AG04450 (cell line): Measurements from ENCODE around the gene DBX1. TPM values are rescaled to one million over a fixed set of nuclear protein-coding genes. Genes with fewer than 3 reads are reported as not detected.
"Not testable (repeated sequence)": the region's sequence is repeated elsewhere in the genome, so short reads cannot be mapped to it uniquely, and the experiment has no call there.

ENCODE experiments used
- CTCF ChIA-PET: fragments of 300-600, 350-600 bp; formaldehyde crosslinking; extraction: SDS; loops from one replicate; lab custom pipeline; 2022; ENCODE audit warnings: antibody characterized with exemption, inconsistent platforms; lab: Charles Lee
- POLR2A ChIA-PET: fragments of 350-600 bp; formaldehyde crosslinking; extraction: SDS; loops from one replicate; lab custom pipeline; 2021; ENCODE audit warnings: antibody characterized with exemption, inconsistent platforms; lab: Yijun Ruan, JAX
- DNase-seq: peaks from one replicate; pipeline ENCODE4 v3.0.0-alpha.2; 2011; ENCODE audit warnings: low read depth, low spot score
- H3K27ac ChIP-seq: one replicate; pipeline ENCODE4 v1.5.1; 2012; ENCODE audit warnings: low read depth, low read length, control low read depth
- H3K27me3 ChIP-seq: one replicate; pipeline ENCODE4 v1.6.0; 2012; ENCODE audit warnings: low read length; ENCODE audit not compliant: control insufficient read depth, insufficient read depth
- H3K4me3 ChIP-seq: 2 replicates; pipeline ENCODE4 v1.5.1; 2011; ENCODE audit warnings: mild to moderate bottlenecking, low read depth, low read length, control low read depth
- H3K9me3 ChIP-seq: 2 replicates; pipeline ENCODE4 v1.5.1; 2012; ENCODE audit warnings: low read length; ENCODE audit not compliant: control insufficient read depth, insufficient read depth
- CTCF ChIP-seq: IDR thresholded peaks from 2 replicates; pipeline ENCODE4 v1.5.1; 2011; ENCODE audit warnings: low read depth, low read length, control low read depth, inconsistent platforms
- polyA plus RNA-seq: library from polyadenylated mRNA; depleted of rRNA; stranded (reverse); fragments of >200 nt; gene quantifications from 2 replicates; pipeline ENCODE4 v1.2.3, GENCODE V29; 2011

The DBX1 gene
- polyA plus RNA-seq, 1 experiment, result not detected

- Histone ChIP-seq H3K27ac (no peak overlapping the region), H3K9me3 (no peaks in the 10 kb centered on the region), H3K4me3 (peak overlapping the region; percentile 63), H3K27me3 (peaks cover 3% of the 10 kb centered on the region)
- CTCF ChIA-PET, result interaction anchor here (0.5 to 4.7 kb wide), 64 partner anchors 9 to 578 kb away, joined by 3 to 108 read pairs (median 4); no protein-coding TSS in a partner anchor
- POLR2A ChIA-PET, result no interaction called here
- DNase-seq, result peak; percentile 23
- peak; percentile 94 for TF ChIP-seq CTCF
Measured at GRCh38 chr11:20131788-20132666, 28.2 kb downstream of the DBX1 start.

GRCh38 chr11:20129665-20130064, 30.6 kb downstream of the DBX1 start:
- ChIA-PET POLR2A (no interaction called here), CTCF (interaction anchor here (0.7 to 6.3 kb wide), 22 partner anchors 10 to 570 kb away, joined by 3 to 100 read pairs (median 16); no protein-coding TSS in a partner anchor)
- TF ChIP-seq CTCF, result no peak

GRCh38 chr11:20128528-20128825, 31.8 kb downstream of the DBX1 start:
- ChIA-PET POLR2A (interaction anchor here (0.6 kb wide), 1 partner anchor 174 kb away, joined by 3 read pairs; no protein-coding TSS in a partner anchor), CTCF (interaction anchor here (0.5 to 6.3 kb wide), 64 partner anchors 8 to 1897 kb away, joined by 3 to 100 read pairs (median 5); partner anchors contain the start of gene HTATIP2)
- not testable (repeated sequence) for H3K4me3 ChIP-seq, H3K27ac ChIP-seq, H3K9me3 ChIP-seq, H3K27me3 ChIP-seq, DNase-seq

More at GRCh38 chr11:20129665-20130064, 30.6 kb downstream of the DBX1 start:
- no peak overlapping the region for H3K27ac ChIP-seq
- no peak overlapping the region for H3K4me3 ChIP-seq
- peaks cover 3% of the 10 kb centered on the region for H3K27me3 ChIP-seq
- no peaks in the 10 kb centered on the region for H3K9me3 ChIP-seq
- DNase-seq, result no peak

- TF ChIP-seq CTCF, result peak; percentile 89
- Histone ChIP-seq H3K27ac (no peak overlapping the region), H3K27me3 (no peaks in the 10 kb centered on the region), H3K4me3 (no peak overlapping the region), H3K9me3 (no peaks in the 10 kb centered on the region)
- ChIA-PET POLR2A (interaction anchor here (0.6 to 0.7 kb wide), 2 partner anchors 174 to 216 kb away, joined by 3 read pairs; no protein-coding TSS in a partner anchor), CTCF (interaction anchor here (0.5 to 6.3 kb wide), 68 partner anchors 9 to 1896 kb away, joined by 3 to 100 read pairs (median 5); partner anchors contain the start of gene HTATIP2)
- peak; percentile 48 for DNase-seq
Measured at GRCh38 chr11:20127671-20128527, 32.4 kb downstream of the DBX1 start.

GRCh38 chr11:20126724-20127123, 33.6 kb downstream of the DBX1 start:
- DNase-seq, result no peak
- no peak overlapping the region for H3K4me3 ChIP-seq
- CTCF ChIA-PET, result interaction anchor here (0.6 to 6.3 kb wide), 26 partner anchors 8 to 1457 kb away, joined by 3 to 100 read pairs (median 12); no protein-coding TSS in a partner anchor
- POLR2A ChIA-PET, result no interaction called here
- no peaks in the 10 kb centered on the region for H3K27me3 ChIP-seq
- TF ChIP-seq CTCF, result no peak
- no peak overlapping the region for H3K27ac ChIP-seq
- no peaks in the 10 kb centered on the region for H3K9me3 ChIP-seq
